Fibroblast of lung (primary cell): ENCODE data around the gene ITPR1. TPM values are rescaled to one million over a fixed set of nuclear protein-coding genes. Genes with fewer than 3 reads are reported as not detected.

ENCODE experiments used
- DNase-seq, 2 donors: peaks; one replicate each; pipeline versions ENCODE4 v3.0.0 to v3.0.0-alpha.2; 2010; ENCODE audit warnings: low read depth in 2 of 2
- H2AFZ ChIP-seq: 2 replicates; pipeline ENCODE4 v1.5.1; 2012; ENCODE audit warnings: low read length, control low read depth, inconsistent platforms
- H3K27ac ChIP-seq: 2 replicates; pipeline ENCODE4 v1.5.1; 2011; ENCODE audit warnings: low read length, control low read depth; ENCODE audit not compliant: insufficient read depth
- H3K27me3 ChIP-seq: 2 replicates; pipeline ENCODE4 v1.5.1; 2011; ENCODE audit warnings: mild to moderate bottlenecking, low read length; ENCODE audit not compliant: control insufficient read depth, insufficient read depth
- H3K36me3 ChIP-seq: 2 replicates; pipeline ENCODE4 v1.5.1; 2011; ENCODE audit warnings: low read length; ENCODE audit not compliant: control insufficient read depth, insufficient read depth
- H3K4me1 ChIP-seq: 2 replicates; pipeline ENCODE4 v1.5.1; 2011; ENCODE audit warnings: low read length; ENCODE audit not compliant: control insufficient read depth, insufficient read depth; ENCODE audit errors: extremely low read depth
- H3K4me2 ChIP-seq: 2 replicates; pipeline ENCODE4 v1.5.1; 2011; ENCODE audit warnings: low read length, control low read depth; ENCODE audit not compliant: insufficient read depth; ENCODE audit errors: extremely low read depth
- H3K4me3 ChIP-seq, 4 experiments: fragments of 200-600 bp in 1 of 4; sonication (generic) in 1 of 4; replicated peaks in 1 of 4; 2 replicates each; pipeline ENCODE4 v1.5.1; 2011 to 2016; ENCODE audit warnings: low read length in 4 of 4, low read depth in 3 of 4, mild to moderate bottlenecking in 3 of 4, control low read depth in 2 of 4, inconsistent platforms in 1 of 4, mixed read lengths in 1 of 4; ENCODE audit not compliant: insufficient read depth in 1 of 4; ENCODE audit errors: control extremely low read depth in 1 of 4
- H3K79me2 ChIP-seq: 2 replicates; pipeline ENCODE4 v1.5.1; 2012; ENCODE audit warnings: mild to moderate bottlenecking, low read length, inconsistent platforms; ENCODE audit not compliant: control insufficient read depth, insufficient read depth
- H3K9ac ChIP-seq: 2 replicates; pipeline ENCODE4 v1.5.1; 2011; ENCODE audit warnings: mild to moderate bottlenecking, low read length, control low read depth; ENCODE audit not compliant: insufficient read depth
- H3K9me3 ChIP-seq: 2 replicates; pipeline ENCODE4 v1.5.1; 2012; ENCODE audit warnings: low read depth, low read length; ENCODE audit not compliant: control insufficient read depth, insufficient read depth
- H4K20me1 ChIP-seq: 2 replicates; pipeline ENCODE4 v1.5.1; 2011; ENCODE audit warnings: low read length; ENCODE audit not compliant: control insufficient read depth, insufficient read depth; ENCODE audit errors: extremely low read depth
- EZH2 ChIP-seq: IDR thresholded peaks from 2 replicates; pipeline ENCODE4 v1.5.1; 2012; ENCODE audit warnings: low read length, control low read depth, mild to moderate bottlenecking; ENCODE audit errors: missing control alignments
- polyA plus RNA-seq, 2 donors: library from polyadenylated mRNA; depleted of rRNA in 1 of 2; stranded (reverse) in 1 of 2; unstranded in 1 of 2; fragments of >200 nt; gene quantifications; 2 replicates each; pipeline ENCODE4 v1.2.1, GENCODE V29; 2011 to 2012; ENCODE audit warnings: missing spikeins in 1 of 2
- total RNA-seq: library from RNA; depleted of rRNA; stranded (reverse); fragments of >200 nt; gene quantifications from 2 replicates; pipeline ENCODE4 v1.2.1, GENCODE V29; 2014
- TF ChIP-seq, protein P1 (sequence below), 2 donors: IDR thresholded peaks in 1 of 2; conservative IDR thresholded peaks in 1 of 2; 1 replicate in 1 of 2; 2 replicates in 1 of 2; pipeline ENCODE4 v1.5.1; 2011 to 2012; ENCODE audit warnings: low read length in 2 of 2, control low read depth in 1 of 2, inconsistent platforms in 1 of 2, low read depth in 1 of 2, mild to moderate bottlenecking in 1 of 2

Gene ITPR1
- total and polyA plus RNA-seq, 2 donors (not counting 1 experiment from before 2014, with no cell fraction given) = 19.2 to 87.0 TPM

DNA sequence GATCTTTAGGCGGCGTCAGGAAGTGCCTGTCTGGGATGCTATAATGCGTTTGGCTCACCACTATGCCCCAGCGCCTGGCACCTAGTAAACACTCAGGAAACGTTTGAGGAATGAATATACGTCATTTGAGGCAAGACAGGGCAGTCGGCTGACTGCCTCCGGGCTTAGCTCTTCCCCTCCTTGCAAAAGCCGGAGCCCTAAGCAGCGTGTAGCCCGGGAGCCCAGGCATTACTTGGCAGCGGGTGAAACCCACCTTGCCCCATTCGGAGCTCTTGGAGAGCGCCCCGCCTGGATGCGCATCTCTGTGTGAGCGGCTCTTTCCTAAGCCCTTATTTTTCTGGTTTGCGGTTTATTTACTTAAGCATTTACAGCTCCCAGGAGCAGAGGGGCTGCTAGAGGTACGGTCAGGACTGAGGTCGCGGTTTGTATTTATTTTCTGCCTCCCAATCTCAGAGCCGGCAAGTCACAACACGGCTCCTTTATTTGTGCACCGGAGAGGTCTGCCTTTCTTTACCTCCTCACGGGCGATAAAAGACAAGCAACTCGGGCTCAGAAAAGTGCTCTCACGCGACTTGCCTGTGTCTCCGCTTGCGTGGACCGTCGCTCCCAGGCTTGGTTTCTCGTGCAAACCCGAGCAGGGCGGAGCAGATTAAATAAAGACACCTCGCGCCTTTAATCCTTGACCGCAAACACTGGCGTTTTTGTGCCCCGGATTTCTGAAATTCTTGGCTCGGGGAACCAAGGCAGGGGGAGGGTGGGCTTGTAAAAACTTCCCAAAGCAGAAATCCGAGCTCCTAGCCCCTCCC lies 737 bp upstream of the ITPR1 start:
- DNase-seq = peak; percentile 64 to 72
- H4K20me1 ChIP-seq = no peaks in the 10 kb centered on the region
- H3K4me2 ChIP-seq = peak overlapping the region; percentile 90
- peak overlapping the region; percentile 79 for H2AFZ ChIP-seq
- H3K9me3 ChIP-seq = no peaks in the 10 kb centered on the region
- H3K4me3 ChIP-seq = peak overlapping the region; percentile 67 to 95 (median 78)
- peak overlapping the region; percentile 54 for H3K27ac ChIP-seq
- TF ChIP-seq, protein P1, sequence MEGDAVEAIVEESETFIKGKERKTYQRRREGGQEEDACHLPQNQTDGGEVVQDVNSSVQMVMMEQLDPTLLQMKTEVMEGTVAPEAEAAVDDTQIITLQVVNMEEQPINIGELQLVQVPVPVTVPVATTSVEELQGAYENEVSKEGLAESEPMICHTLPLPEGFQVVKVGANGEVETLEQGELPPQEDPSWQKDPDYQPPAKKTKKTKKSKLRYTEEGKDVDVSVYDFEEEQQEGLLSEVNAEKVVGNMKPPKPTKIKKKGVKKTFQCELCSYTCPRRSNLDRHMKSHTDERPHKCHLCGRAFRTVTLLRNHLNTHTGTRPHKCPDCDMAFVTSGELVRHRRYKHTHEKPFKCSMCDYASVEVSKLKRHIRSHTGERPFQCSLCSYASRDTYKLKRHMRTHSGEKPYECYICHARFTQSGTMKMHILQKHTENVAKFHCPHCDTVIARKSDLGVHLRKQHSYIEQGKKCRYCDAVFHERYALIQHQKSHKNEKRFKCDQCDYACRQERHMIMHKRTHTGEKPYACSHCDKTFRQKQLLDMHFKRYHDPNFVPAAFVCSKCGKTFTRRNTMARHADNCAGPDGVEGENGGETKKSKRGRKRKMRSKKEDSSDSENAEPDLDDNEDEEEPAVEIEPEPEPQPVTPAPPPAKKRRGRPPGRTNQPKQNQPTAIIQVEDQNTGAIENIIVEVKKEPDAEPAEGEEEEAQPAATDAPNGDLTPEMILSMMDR (conservative IDR thresholded peaks at IDR 0.05 in 1 of 2, IDR thresholded peaks at IDR 0.05 in 1 of 2; ENCODE audit: low read depth in 1 of 2, low read length in 2 of 2) = no peak
- no peak for TF ChIP-seq EZH2
- H3K9ac ChIP-seq = peak overlapping the region; percentile 73
- H3K27me3 ChIP-seq = no peaks in the 10 kb centered on the region
- H3K4me1 ChIP-seq = no peaks in the 10 kb centered on the region
- no peaks in the 10 kb centered on the region for H3K79me2 ChIP-seq
- H3K36me3 ChIP-seq = no peaks in the 10 kb centered on the region

DNA sequence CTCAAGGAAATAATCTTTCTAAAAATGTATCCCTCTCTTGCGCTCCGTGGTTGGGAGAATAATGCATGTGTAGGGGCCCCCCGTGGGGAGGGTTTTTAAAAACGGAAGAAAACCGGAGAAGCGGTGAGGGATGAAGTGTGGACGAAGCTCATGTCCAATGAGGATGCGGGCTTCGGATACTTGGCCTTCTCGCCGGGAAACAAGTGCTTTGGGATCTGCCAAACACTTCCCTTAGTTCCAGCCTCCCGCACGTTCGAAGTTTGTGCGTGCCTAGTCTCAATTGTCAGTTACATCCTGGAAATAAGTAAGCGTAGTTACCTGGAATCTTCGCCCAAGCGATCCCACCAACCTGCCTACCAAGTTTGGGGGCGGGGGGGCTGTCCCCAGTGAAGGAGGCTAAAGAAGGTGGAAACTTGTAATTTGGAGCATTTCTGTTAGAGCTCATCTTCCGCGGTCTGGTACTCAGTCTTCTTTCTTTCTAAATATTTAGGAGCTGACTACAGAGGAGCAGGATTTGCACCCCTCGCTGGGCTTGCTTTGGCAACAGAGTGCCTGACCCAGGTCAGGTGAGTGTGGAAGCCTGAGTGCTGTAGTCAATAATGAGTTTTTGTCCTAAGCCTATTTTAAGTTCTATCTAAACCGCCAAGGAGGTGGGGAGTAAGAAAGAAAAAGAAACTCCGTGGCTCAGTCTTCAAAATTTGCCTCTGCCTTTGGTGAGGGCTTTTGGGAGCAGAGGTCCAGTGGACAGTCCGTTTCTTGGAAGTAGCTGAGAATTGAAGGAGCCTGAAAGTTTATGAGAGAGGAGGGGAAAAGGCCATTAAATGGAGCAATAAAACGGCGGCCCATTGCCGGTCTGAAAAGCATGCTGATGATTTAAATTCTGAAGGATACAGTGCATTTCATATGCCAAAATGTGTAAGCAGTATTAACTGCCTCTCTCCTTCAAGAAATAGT lies 1.1 kb downstream of the ITPR1 start:
- Histone ChIP-seq H3K36me3 (no peaks in the 10 kb centered on the region), H3K79me2 (no peaks in the 10 kb centered on the region), H3K4me1 (no peaks in the 10 kb centered on the region), H3K4me2 (peak overlapping the region; percentile 95), H3K4me3 (peak overlapping the region; percentile 56 to 95 (median 78)), H2AFZ (peak overlapping the region; percentile 57), H3K9me3 (no peaks in the 10 kb centered on the region), H3K9ac (no peak overlapping the region), H3K27ac (no peak overlapping the region), H4K20me1 (no peaks in the 10 kb centered on the region), H3K27me3 (no peaks in the 10 kb centered on the region)
- TF ChIP-seq, protein P1 (conservative IDR thresholded peaks at IDR 0.05 in 1 of 2, IDR thresholded peaks at IDR 0.05 in 1 of 2; ENCODE audit: low read depth in 1 of 2, low read length in 2 of 2) = no peak
- TF ChIP-seq EZH2 = no peak
- peak; percentile 38 to 40 for DNase-seq

GRCh38 chr3:4494895-4495264 lies 1.7 kb downstream of the ITPR1 start:
- no peaks in the 10 kb centered on the region for H3K27me3 ChIP-seq
- no peaks in the 10 kb centered on the region for H3K36me3 ChIP-seq
- TF ChIP-seq, protein P1 (conservative IDR thresholded peaks at IDR 0.05 in 1 of 2, IDR thresholded peaks at IDR 0.05 in 1 of 2; ENCODE audit: low read depth in 1 of 2, low read length in 2 of 2) = no peak
- no peak for TF ChIP-seq EZH2
- H3K4me1 ChIP-seq = no peaks in the 10 kb centered on the region
- no peak for DNase-seq
- H4K20me1 ChIP-seq = no peaks in the 10 kb centered on the region
- H3K9me3 ChIP-seq = no peaks in the 10 kb centered on the region
- peak overlapping the region in 3 of 4 experiments; percentile 67 to 95 (median 88) for H3K4me3 ChIP-seq
- H3K79me2 ChIP-seq = no peaks in the 10 kb centered on the region
- no peak overlapping the region for H2AFZ ChIP-seq
- H3K9ac ChIP-seq = no peak overlapping the region
- no peak overlapping the region for H3K27ac ChIP-seq
- H3K4me2 ChIP-seq = peak overlapping the region; percentile 95
